Glutamatergic neuron (in vitro differentiated cells): ENCODE results near the gene TOM1L1. TPM values are rescaled to one million over a fixed set of nuclear protein-coding genes. Genes with fewer than 3 reads are reported as not detected.

Experiments used
- DNase-seq: peaks from one replicate; pipeline ENCODE4 v3.0.0; 2022
- H3K27ac Mint-ChIP-seq: one replicate; pipeline ENCODE4 v1.8.0; 2020; ENCODE audit warnings: mild to moderate bottlenecking, mixed read lengths, inconsistent platforms; ENCODE audit not compliant: unreplicated experiment
- H3K27me3 Mint-ChIP-seq: one replicate; pipeline ENCODE4 v1.8.0; 2020; ENCODE audit warnings: mild to moderate bottlenecking, moderate library complexity, mixed read lengths, inconsistent platforms; ENCODE audit not compliant: unreplicated experiment
- H3K36me3 Mint-ChIP-seq: one replicate; pipeline ENCODE4 v1.8.0; 2020; ENCODE audit warnings: mild to moderate bottlenecking, mixed read lengths, inconsistent platforms; ENCODE audit not compliant: unreplicated experiment
- H3K4me1 Mint-ChIP-seq: one replicate; pipeline ENCODE4 v1.8.0; 2020; ENCODE audit warnings: mild to moderate bottlenecking, low read depth, mixed read lengths, inconsistent platforms; ENCODE audit not compliant: unreplicated experiment
- H3K4me3 Mint-ChIP-seq: one replicate; pipeline ENCODE4 v1.8.0; 2020; ENCODE audit warnings: mild to moderate bottlenecking, mixed read lengths, inconsistent platforms; ENCODE audit not compliant: unreplicated experiment
- H3K9me3 Mint-ChIP-seq: one replicate; pipeline ENCODE4 v1.8.0; 2020; ENCODE audit warnings: mild to moderate bottlenecking, moderate library complexity, mixed read lengths, inconsistent platforms; ENCODE audit not compliant: unreplicated experiment
- total RNA-seq: library from RNA; stranded (reverse); fragmentation: NEBNext Ultra II Directional; extraction: Animal tissue kit (Norgen Biotek cat#: 25700); gene quantifications from one replicate; pipeline ENCODE4 v1.2.1, GENCODE V29; 2021; ENCODE audit not compliant: unreplicated experiment
- TF ChIP-seq, protein P1 (sequence below): fragments of 200-600 bp; sonication (generic); IDR thresholded peaks from one replicate; pipeline ENCODE4 v1.5.0; 2021; ENCODE audit not compliant: partially characterized antibody, unreplicated experiment

The TOM1L1 gene
- total RNA-seq, 1 donor from 2014 or later = 6.4 TPM

DNA sequence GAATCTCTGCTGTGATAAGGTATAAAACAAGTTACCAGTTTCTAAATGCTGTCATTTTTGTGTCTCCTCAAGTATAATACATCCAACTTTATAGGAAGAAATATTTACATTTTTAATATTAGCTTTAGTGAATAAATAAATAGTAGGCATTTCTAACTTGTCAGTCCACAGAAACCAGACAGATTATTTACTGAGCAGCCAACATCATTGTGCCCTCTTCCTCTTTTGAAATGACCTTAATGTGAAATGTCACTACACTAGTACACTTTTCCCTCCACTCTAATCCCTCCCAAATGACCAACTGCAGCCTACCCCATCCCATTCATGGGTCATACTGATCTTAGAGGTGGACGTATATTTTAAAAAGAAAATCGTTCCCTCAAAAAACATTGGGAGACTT is 77.1 kb downstream of the TOM1L1 start:
- Mint-ChIP-seq H3K4me1 (no peaks in the 10 kb centered on the region), H3K27ac (no peak overlapping the region), H3K27me3 (no peaks in the 10 kb centered on the region), H3K36me3 (no peaks in the 10 kb centered on the region), H3K9me3 (no peaks in the 10 kb centered on the region), H3K4me3 (no peak overlapping the region)
- no peak for DNase-seq
- TF ChIP-seq, protein P1, sequence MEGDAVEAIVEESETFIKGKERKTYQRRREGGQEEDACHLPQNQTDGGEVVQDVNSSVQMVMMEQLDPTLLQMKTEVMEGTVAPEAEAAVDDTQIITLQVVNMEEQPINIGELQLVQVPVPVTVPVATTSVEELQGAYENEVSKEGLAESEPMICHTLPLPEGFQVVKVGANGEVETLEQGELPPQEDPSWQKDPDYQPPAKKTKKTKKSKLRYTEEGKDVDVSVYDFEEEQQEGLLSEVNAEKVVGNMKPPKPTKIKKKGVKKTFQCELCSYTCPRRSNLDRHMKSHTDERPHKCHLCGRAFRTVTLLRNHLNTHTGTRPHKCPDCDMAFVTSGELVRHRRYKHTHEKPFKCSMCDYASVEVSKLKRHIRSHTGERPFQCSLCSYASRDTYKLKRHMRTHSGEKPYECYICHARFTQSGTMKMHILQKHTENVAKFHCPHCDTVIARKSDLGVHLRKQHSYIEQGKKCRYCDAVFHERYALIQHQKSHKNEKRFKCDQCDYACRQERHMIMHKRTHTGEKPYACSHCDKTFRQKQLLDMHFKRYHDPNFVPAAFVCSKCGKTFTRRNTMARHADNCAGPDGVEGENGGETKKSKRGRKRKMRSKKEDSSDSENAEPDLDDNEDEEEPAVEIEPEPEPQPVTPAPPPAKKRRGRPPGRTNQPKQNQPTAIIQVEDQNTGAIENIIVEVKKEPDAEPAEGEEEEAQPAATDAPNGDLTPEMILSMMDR = no peak

DNA sequence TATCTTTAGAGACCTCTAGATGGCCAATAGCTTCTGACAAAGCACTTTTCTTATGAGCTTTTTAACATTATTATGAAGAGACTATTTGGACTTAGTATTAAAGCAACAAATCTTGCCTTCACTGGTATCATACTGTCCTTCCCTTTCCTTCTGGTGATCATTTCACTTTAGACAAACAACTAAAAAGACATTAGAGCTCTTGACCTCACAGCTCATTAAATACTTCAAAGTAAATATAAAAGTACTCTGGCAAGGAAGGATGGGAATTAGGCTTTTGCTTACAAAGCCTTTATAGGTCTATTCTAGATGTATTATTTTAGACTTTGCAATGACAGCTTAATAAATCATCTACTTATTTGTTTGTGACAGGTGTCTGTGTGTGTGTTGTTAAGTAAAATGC is 79.0 kb downstream of the TOM1L1 start:
- no peak overlapping the region for H3K4me3 Mint-ChIP-seq
- no peaks in the 10 kb centered on the region for H3K9me3 Mint-ChIP-seq
- no peak for DNase-seq
- H3K27ac Mint-ChIP-seq = no peak overlapping the region
- TF ChIP-seq, protein P1 = no peak
- H3K4me1 Mint-ChIP-seq = no peaks in the 10 kb centered on the region
- H3K36me3 Mint-ChIP-seq = no peaks in the 10 kb centered on the region
- no peaks in the 10 kb centered on the region for H3K27me3 Mint-ChIP-seq

DNA sequence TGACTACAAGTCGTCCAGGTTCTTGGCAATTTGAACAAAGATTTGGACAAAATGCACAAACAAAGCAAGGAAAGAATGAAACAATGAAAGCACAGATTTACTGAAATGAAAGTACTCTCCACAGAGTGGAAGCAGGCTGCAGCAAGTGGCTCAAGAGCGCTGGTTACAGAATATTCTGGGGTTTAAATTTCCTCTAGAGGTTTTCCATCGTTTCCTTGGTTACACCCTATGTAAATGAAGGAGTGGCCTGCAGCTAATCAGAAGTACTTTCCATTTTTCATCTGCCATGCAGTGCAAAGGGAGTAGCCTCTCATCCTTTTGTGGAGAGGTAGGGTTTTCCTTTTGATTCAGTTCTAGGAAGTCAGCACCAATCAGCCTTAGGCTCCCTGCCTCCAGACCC is 79.7 kb downstream of the TOM1L1 start:
- no peak for DNase-seq
- H3K27me3 Mint-ChIP-seq = no peaks in the 10 kb centered on the region
- TF ChIP-seq, protein P1 = no peak

DNA sequence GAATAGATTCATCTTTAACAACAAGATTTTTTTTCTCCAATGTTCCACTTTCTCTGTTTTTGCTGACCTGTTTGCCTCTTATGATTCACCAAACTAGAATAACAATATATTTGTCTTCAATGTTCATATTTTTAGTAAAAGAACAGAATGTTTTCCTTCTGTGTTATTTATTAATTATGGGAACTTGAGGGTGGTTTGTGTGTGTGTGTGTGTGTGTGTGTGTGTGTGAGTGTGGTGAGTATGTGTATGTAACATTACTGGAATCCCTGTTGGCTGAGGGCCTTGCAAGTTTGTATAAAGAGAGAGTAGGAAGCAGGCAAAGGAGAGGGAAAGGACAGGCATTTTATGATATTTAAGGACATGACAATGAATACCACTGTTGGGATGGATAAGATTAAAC is 81.7 kb downstream of the TOM1L1 start:
- Mint-ChIP-seq H3K27me3 (no peaks in the 10 kb centered on the region), H3K27ac (no peak overlapping the region), H3K36me3 (no peaks in the 10 kb centered on the region), H3K9me3 (no peaks in the 10 kb centered on the region), H3K4me3 (no peak overlapping the region), H3K4me1 (no peaks in the 10 kb centered on the region)
- TF ChIP-seq, protein P1 = no peak
- DNase-seq = no peak

More for the DNA sequence above, 79.7 kb downstream of the TOM1L1 start:
- H3K4me1 Mint-ChIP-seq = no peaks in the 10 kb centered on the region
- no peaks in the 10 kb centered on the region for H3K9me3 Mint-ChIP-seq
- H3K27ac Mint-ChIP-seq = no peak overlapping the region
- H3K4me3 Mint-ChIP-seq = no peak overlapping the region
- no peaks in the 10 kb centered on the region for H3K36me3 Mint-ChIP-seq

DNA sequence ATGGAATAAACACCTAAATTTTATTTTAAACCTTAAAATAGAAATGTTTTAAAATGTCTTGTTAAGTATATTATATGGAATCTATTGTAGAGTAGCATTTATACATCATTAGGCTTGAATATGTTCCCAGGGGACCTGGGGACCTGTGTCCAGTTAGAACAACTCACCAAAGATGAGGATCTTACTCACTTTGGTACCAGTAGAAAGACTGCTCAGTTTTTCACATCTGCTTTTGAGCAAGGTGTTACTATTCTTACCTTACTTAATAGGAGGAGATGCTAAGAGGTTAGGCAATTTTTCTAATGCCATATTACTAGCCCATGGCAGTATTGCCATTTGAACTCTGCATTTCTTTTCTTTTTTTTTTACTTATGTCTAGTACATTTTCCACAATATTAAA is 82.6 kb downstream of the TOM1L1 start:
- Mint-ChIP-seq H3K27ac (no peak overlapping the region), H3K27me3 (no peaks in the 10 kb centered on the region), H3K4me1 (no peaks in the 10 kb centered on the region), H3K4me3 (no peak overlapping the region), H3K36me3 (no peaks in the 10 kb centered on the region), H3K9me3 (no peaks in the 10 kb centered on the region)
- TF ChIP-seq, protein P1 = no peak
- DNase-seq = no peak
